WI38 (cell line): ENCODE data around the gene PRXL2A.
"Not testable (repeated sequence)": the region's sequence is repeated elsewhere in the genome, so short reads cannot be mapped to it uniquely, and the experiment has no call there.

Source experiments
- H3K4me3 ChIP-seq: 2 replicates; pipeline ENCODE4 v1.5.1; 2011; ENCODE audit warnings: low read depth, mild to moderate bottlenecking, control low read depth, low read length
- CTCF ChIP-seq: IDR thresholded peaks from 2 replicates; pipeline ENCODE4 v1.5.1; 2012; ENCODE audit warnings: low read depth, mild to moderate bottlenecking, control low read depth, low read length

PRXL2A gene

DNA sequence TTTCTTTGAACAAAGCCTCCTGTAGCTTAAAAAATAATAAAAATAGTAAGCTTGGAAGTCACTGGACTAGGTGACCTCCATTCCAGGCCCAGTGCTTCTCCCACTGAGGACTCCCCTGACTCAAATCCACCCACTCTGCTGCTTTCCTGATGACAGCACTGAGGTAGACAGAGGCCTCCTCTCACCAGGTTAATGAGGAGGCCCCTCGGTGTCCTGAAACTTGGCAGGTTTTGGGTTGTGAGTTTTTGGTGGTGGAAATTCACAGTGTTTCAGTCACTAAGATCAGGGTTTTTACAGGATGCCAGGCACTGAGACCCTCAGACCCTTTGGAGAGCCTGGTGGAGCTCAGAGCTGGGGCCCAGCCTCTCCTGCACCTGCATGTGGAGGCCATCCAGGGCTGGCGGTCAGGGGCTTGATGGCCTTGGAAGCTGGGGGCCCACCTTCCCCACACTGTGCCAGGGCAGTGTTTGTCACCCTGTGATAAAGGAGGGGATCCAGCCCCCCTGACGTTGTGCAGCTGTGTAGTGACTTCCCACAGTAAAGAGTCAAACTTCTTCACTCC, 64.8 kb downstream of the PRXL2A start:
- no peak overlapping the region for H3K4me3 ChIP-seq
- no peak for TF ChIP-seq CTCF

GRCh38 chr10:80473692-80474596, 65.6 kb downstream of the PRXL2A start:
- no peak for TF ChIP-seq CTCF
- H3K4me3 ChIP-seq: no peak overlapping the region

DNA sequence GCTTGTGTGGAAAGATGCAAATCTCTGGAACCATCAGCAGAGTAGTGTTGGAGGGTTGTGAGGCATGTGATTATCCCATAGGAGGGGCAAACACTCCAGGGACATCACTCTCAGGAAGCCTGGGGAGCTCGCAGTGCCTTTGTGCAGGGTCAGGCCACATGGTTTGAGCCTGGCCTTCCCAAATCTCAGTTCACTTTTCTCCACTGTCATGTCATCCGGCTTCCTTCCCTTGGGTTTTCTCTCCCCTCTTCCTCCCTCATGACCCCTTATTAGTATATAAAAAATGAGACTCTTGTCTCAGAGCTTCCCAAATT, 66.2 kb downstream of the PRXL2A start:
- TF ChIP-seq CTCF: no peak
- no peak overlapping the region for H3K4me3 ChIP-seq

DNA sequence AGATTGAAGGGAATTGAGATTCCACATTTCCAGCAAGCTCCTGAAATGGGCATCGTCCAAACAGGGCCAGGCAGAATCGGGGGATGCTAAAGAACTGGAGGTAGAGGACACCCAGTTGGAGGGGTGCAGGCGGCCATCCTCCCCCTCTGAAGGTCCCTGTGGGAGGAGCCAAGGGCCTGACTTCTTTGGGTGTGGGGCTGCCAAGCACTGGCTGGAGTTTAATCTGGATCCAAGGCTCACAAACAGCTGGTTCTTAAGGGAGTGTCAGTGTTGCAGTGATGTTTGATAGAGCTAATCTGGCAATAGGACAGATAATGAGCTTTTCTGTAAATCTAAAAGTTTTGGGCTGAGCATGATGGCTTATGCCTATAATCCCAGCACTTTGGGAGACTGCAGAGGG, 66.6 kb downstream of the PRXL2A start:
- no peak overlapping the region for H3K4me3 ChIP-seq
- no peak for TF ChIP-seq CTCF

GRCh38 chr10:80475641-80476040, 67.3 kb downstream of the PRXL2A start:
- not testable (repeated sequence) for H3K4me3 ChIP-seq

- no peak for TF ChIP-seq CTCF
These were observed 68.3 kb downstream of the PRXL2A start for GRCh38 chr10:80476685-80477084.

DNA sequence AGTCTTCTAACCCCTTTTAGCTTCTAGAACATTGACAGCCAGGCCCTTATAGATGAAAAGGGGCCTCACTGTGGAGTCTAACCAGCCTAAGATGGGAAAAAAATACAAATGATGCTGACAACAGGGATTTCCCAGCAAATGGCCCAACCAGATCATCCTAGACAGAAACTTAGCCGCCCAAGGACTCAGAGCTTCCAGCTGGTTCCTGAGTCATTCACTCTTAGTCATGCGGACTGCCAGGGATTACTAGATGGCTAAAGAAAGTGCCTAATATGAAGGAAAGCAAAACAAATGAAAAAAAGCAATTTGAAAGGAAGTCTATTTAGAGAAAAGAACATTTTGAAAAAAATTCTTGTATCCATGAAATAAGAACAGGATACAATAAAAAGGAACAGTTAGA, 69.5 kb downstream of the PRXL2A start:
- H3K4me3 ChIP-seq: no peak overlapping the region

More at GRCh38 chr10:80476685-80477084, 68.3 kb downstream of the PRXL2A start:
- no peak overlapping the region for H3K4me3 ChIP-seq

DNA sequence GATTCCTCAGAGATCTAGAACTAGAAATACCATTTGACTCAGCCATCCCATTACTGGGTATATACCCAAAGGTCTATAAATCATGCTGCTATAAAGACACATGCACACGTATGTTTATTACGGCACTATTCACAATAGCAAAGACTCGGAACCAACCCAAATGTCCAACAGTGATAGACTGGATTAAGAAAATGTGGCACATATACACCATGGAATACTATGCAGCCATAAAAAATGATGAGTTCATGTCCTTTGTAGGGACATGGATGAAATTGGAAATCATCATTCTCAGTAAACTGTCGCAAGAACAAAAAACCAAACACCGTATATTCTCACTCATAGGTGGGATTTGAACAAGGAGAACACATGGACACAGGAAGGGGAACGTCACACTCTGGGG, 72.0 kb downstream of the PRXL2A start:
- H3K4me3 ChIP-seq: not testable (repeated sequence)

More for the DNA sequence above, 69.5 kb downstream of the PRXL2A start:
- no peak for TF ChIP-seq CTCF
